HFFc6 (cell line): ENCODE data around the gene LSAMP. TPM values are rescaled to one million over a fixed set of nuclear protein-coding genes. Genes with fewer than 3 reads are reported as not detected.

ENCODE experiments used
- DNase-seq: peaks from one replicate; pipeline ENCODE4 v3.0.0-alpha.2; 2018
- H3K27ac Mint-ChIP-seq: 2 replicates; pipeline ENCODE4 v1.8.0; 2020; ENCODE audit warnings: mild to moderate bottlenecking, mixed read lengths
- H3K27me3 Mint-ChIP-seq: 2 replicates; pipeline ENCODE4 v1.8.0; 2021; ENCODE audit warnings: mild to moderate bottlenecking, moderate library complexity, mixed read lengths; ENCODE audit not compliant: insufficient read depth
- H3K36me3 Mint-ChIP-seq: 2 replicates; pipeline ENCODE4 v1.8.0; 2021; ENCODE audit warnings: low read depth, mixed read lengths
- H3K4me1 Mint-ChIP-seq: 2 replicates; pipeline ENCODE4 v1.8.0; 2020; ENCODE audit warnings: low read depth, mixed read lengths
- H3K4me3 Mint-ChIP-seq: 2 replicates; pipeline ENCODE4 v1.8.0; 2020; ENCODE audit warnings: mild to moderate bottlenecking, moderate library complexity, mixed read lengths
- H3K9me3 Mint-ChIP-seq: 2 replicates; pipeline ENCODE4 v1.8.0; 2020; ENCODE audit warnings: mild to moderate bottlenecking, mixed read lengths
- CTCF ChIP-seq: fragments of 200-600 bp; sonication (generic); IDR thresholded peaks from 2 replicates; pipeline ENCODE4 v1.5.0; 2021; ENCODE audit warnings: antibody characterized with exemption, mild to moderate bottlenecking
- total RNA-seq, 6 experiments: library from RNA; stranded (reverse); fragmentation: NEBNext Ultra II Directional; extraction: Animal tissue kit (Norgen Biotek cat#: 25700); gene quantifications; 2 replicates in 1 of 6; 3 replicates in 5 of 6; pipeline ENCODE4 v1.2.3, GENCODE V29; 2021

Gene LSAMP
- total RNA-seq, 6 experiments from 2014 or later: not detected

GRCh38 chr3:116374901-116375300 is 70.4 kb downstream of the LSAMP start:
- H3K4me1 Mint-ChIP-seq: no peaks in the 10 kb centered on the region
- no peak for TF ChIP-seq CTCF
- no peak overlapping the region for H3K27ac Mint-ChIP-seq
- no peaks in the 10 kb centered on the region; the same call in 1 of the 2 replicates for H3K36me3 Mint-ChIP-seq
- no peaks in the 10 kb centered on the region for H3K27me3 Mint-ChIP-seq
- H3K9me3 Mint-ChIP-seq: peaks cover 14% of the 10 kb centered on the region
- H3K4me3 Mint-ChIP-seq: no peak overlapping the region
- no peak for DNase-seq

GRCh38 chr3:116367761-116368395 is 77.4 kb downstream of the LSAMP start:
- H3K9me3 Mint-ChIP-seq: peaks cover 21% of the 10 kb centered on the region
- H3K27me3 Mint-ChIP-seq: no peaks in the 10 kb centered on the region
- DNase-seq: no peak
- no peak for TF ChIP-seq CTCF
- no peak overlapping the region for H3K27ac Mint-ChIP-seq
- no peaks in the 10 kb centered on the region; the same call in 1 of the 2 replicates for H3K36me3 Mint-ChIP-seq
- no peaks in the 10 kb centered on the region for H3K4me1 Mint-ChIP-seq
- no peak overlapping the region for H3K4me3 Mint-ChIP-seq

GRCh38 chr3:116356056-116356455 is 89.2 kb downstream of the LSAMP start:
- no peak for TF ChIP-seq CTCF
- Mint-ChIP-seq H3K27me3 (no peaks in the 10 kb centered on the region), H3K27ac (no peak overlapping the region), H3K4me1 (no peaks in the 10 kb centered on the region), H3K36me3 (no peaks in the 10 kb centered on the region), H3K9me3 (peaks cover 17% of the 10 kb centered on the region), H3K4me3 (no peak overlapping the region)
- DNase-seq: no peak

GRCh38 chr3:116354382-116354781 is 90.9 kb downstream of the LSAMP start:
- H3K36me3 Mint-ChIP-seq: no peaks in the 10 kb centered on the region
- no peak for TF ChIP-seq CTCF
- H3K9me3 Mint-ChIP-seq: peaks cover 13% of the 10 kb centered on the region
- no peak overlapping the region for H3K4me3 Mint-ChIP-seq
- no peak for DNase-seq
- no peak overlapping the region for H3K27ac Mint-ChIP-seq
- no peaks in the 10 kb centered on the region for H3K4me1 Mint-ChIP-seq
- H3K27me3 Mint-ChIP-seq: no peaks in the 10 kb centered on the region

- Mint-ChIP-seq H3K9me3 (peaks cover 17% of the 10 kb centered on the region), H3K27ac (no peak overlapping the region), H3K27me3 (no peaks in the 10 kb centered on the region), H3K4me1 (no peaks in the 10 kb centered on the region), H3K36me3 (no peaks in the 10 kb centered on the region), H3K4me3 (no peak overlapping the region)
- no peak for DNase-seq
- TF ChIP-seq CTCF: no peak
These were observed 95.1 kb downstream of the LSAMP start for GRCh38 chr3:116350119-116350733.
